ENCODE measurements around the gene SDC4.

The SDC4 gene

DNA sequence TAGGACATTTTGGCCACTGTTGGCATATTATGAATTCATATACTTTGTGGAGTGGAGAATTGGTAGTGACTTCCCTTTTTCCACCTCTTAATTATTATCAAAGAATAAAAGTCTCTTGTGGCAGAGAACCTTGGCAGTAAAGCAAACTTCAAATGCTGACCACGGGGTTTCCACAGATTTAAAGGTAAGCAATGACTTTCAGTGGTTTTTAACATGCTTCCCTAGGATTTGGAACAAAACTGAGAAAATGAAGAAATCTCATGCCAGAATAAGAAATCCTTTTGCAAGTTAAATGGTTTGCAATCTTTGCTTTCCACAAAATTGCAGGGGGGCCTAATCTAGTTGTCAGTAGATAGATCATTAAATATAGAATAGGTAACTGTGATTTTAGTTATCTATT is 2.0 kb upstream of the SDC4 start:
- no peak overlapping the region for H3K4me3 ChIP-seq (replicated peaks; ENCODE audit: low read depth, low read length)
- TF ChIP-seq, protein P1, sequence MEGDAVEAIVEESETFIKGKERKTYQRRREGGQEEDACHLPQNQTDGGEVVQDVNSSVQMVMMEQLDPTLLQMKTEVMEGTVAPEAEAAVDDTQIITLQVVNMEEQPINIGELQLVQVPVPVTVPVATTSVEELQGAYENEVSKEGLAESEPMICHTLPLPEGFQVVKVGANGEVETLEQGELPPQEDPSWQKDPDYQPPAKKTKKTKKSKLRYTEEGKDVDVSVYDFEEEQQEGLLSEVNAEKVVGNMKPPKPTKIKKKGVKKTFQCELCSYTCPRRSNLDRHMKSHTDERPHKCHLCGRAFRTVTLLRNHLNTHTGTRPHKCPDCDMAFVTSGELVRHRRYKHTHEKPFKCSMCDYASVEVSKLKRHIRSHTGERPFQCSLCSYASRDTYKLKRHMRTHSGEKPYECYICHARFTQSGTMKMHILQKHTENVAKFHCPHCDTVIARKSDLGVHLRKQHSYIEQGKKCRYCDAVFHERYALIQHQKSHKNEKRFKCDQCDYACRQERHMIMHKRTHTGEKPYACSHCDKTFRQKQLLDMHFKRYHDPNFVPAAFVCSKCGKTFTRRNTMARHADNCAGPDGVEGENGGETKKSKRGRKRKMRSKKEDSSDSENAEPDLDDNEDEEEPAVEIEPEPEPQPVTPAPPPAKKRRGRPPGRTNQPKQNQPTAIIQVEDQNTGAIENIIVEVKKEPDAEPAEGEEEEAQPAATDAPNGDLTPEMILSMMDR (IDR thresholded peaks at IDR 0.05; ENCODE audit: low read depth, low read length, missing control alignments): no peak
- no peak for DNase-seq (ENCODE audit: extremely low read depth, low read depth)

DNA sequence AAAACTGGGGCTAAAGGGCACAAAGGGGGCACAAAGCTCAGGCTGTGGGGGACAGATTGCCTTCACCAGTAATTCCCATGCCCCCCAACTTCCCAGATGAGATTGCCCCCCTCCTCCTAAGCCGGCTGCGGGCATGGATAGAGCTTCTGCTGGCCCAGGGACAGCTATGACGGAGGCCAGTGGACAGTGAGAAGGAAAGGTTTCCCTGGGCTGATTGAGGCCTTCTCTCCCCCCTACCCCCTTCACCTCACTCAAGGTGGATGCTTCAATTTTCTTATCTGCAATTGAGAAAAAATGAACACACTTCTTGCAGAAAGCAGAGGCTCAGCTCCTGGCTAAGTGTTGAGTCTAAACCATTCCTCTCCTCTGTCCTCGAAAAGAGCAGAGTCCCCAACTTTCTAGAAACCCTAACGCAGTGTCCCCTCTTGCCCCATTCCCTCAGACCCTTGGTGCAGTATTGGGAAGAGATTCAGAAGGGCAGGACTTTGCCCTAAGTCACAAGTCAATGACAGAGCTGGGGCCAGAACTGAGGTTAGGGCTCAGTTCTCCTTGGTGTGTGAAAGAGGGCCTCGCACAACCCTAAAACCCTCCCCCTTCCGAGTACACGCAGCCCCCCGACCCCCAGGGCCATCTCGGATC is 808 bp downstream of the SDC4 start:
- no peak for DNase-seq (ENCODE audit: extremely low read depth, low read depth)
- TF ChIP-seq, protein P1 (IDR thresholded peaks at IDR 0.05; ENCODE audit: low read depth, low read length, missing control alignments): no peak
- peak overlapping the region; percentile 75 for H3K4me3 ChIP-seq (replicated peaks; ENCODE audit: low read depth, low read length)

DNA sequence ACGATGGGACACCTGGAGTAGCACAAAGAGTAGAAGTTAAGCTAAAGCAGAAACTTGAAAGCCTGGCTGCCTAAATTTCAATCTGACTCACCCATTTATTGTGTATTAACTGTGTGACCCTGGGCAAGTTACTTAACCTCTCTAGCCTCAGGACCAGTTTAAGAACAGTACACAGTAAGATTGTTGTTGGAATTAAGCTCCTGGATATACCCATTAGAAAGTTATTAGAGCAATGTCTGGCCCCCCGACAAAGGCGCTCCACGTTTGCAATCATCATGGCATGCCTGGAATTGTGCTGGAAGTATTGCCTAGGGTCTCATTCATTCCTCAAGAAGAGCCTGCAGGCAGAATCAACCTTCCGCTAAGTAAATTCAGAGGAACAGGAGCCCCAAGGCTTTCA is 1.4 kb downstream of the SDC4 start:
- no peak for DNase-seq (ENCODE audit: extremely low read depth, low read depth)
- TF ChIP-seq, protein P1 (IDR thresholded peaks at IDR 0.05; ENCODE audit: low read depth, low read length, missing control alignments): no peak
- peak overlapping the region; percentile 75 for H3K4me3 ChIP-seq (replicated peaks; ENCODE audit: low read depth, low read length)

DNA sequence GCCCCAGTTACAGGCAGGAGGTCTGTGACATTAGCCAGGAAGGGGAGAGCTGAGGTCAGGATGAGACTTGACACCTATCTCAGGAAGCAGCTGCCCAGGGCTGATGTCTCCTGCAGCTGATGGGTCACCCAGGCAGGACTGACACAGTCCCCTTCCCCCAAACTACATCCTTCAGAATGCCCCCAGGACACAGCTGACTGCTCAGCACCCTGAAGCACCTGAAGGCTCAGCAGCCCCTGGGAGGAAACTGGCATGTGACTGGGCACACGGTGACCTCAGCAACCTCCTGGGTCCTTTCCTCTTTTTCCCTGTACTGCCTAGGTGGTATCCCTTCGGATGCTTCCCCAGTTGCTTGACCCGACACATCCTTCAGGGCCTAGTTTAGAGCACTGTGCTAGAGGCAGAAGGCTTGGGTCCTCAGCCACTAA is 1.9 kb downstream of the SDC4 start:
- H3K4me3 ChIP-seq (replicated peaks; ENCODE audit: low read depth, low read length): peak overlapping the region; percentile 75
- no peak for DNase-seq (ENCODE audit: extremely low read depth, low read depth)
- TF ChIP-seq, protein P1 (IDR thresholded peaks at IDR 0.05; ENCODE audit: low read depth, low read length, missing control alignments): no peak

DNA sequence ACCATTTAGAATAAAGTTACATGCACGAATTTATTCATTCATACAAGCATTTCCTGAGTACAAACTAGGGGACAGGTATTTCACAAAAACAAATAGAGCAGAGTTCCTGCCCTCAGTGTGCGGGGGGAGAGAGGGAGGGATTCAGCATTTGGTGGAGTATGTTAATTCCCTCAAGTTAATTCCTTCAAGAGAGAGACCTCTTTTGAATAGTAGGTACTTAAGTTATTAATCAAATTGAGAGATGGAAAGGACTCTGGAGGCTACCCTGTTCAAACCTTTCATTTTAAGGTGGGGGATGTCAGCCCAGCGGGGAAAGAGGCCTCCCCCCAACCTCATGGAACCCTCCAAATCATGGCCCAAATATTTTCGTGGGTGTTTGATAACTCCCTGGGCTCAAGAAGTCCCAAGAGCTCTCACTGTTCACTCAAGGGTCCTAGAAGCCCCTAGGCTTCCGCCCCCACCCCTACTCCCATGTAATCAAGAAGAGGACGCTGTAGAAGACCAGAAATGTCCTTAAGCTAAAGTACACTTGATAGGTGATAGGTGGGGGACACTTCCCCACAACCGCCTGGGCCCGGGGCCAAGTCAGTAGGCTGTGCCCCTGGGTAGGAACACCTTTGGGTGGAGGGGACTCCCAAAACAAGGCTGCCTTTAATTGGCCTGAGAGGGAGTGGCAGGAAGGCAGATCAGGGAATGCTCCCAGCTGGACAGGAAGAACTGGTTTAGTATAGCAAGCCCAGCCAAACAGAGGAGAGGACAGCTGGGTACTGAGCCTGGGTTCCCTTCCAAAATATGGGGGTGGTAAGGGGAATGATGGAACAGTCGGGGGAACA is 2.9 kb downstream of the SDC4 start:
- peak overlapping the region; percentile 75 for H3K4me3 ChIP-seq (replicated peaks; ENCODE audit: low read depth, low read length)
- no peak for DNase-seq (ENCODE audit: extremely low read depth, low read depth)

DNA sequence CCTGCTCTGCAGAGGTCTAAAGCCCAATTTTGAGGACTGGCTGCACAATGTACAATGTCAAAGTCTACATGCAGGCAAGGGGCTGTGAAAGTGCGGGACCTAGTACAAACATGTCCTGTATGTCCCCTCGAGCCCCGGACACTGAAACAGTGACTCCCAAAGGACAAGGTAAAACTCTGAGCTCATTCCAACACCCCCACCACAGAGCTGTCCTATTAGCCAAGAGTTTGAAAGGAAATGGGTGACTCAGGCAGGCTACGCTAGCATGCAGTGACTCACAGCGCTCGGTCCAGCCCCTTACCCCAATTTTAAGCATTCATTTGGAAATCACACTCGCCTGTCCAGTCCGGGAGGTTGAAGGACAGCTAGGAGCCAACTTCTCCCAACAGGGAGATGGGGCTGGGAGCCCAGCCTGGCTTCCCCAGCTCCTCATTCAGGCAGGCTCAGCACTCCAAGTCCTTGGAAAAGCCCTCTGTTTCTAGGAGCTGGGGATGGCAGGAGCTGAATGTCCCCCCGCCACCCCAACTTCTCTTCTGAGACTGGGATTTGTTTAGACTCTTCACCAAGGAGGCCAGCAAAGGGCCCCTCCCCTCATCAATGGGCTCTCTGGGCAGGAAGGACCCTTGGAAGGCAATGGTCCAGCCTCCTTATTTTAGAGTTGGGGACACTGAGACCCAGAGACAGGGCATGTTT is 3.9 kb downstream of the SDC4 start:
- TF ChIP-seq, protein P1 (IDR thresholded peaks at IDR 0.05; ENCODE audit: low read depth, low read length, missing control alignments): no peak
- DNase-seq (ENCODE audit: extremely low read depth, low read depth): peak; percentile 87
- peak overlapping the region; percentile 75 for H3K4me3 ChIP-seq (replicated peaks; ENCODE audit: low read depth, low read length)

More for the DNA sequence above, 2.9 kb downstream of the SDC4 start:
- TF ChIP-seq, protein P1 (IDR thresholded peaks at IDR 0.05; ENCODE audit: low read depth, low read length, missing control alignments): no peak

Data from HFF-Myc (cell line).